H7 (cell line): ENCODE results near the gene CNOT2. TPM values are rescaled to one million over a fixed set of nuclear protein-coding genes. Genes with fewer than 3 reads are reported as not detected.

Source experiments
- DNase-seq: peaks from one replicate; pipeline ENCODE4 v3.0.0; 2012
- H3K27me3 ChIP-seq: 2 replicates; pipeline ENCODE4 v1.6.0; 2011; ENCODE audit warnings: mild to moderate bottlenecking, low read length; ENCODE audit not compliant: control insufficient read depth, insufficient read depth
- H3K36me3 ChIP-seq: replicated peaks from 2 replicates; pipeline ENCODE4 v1.5.1; 2011; ENCODE audit warnings: low read length; ENCODE audit not compliant: control insufficient read depth, insufficient read depth
- H3K4me3 ChIP-seq: 2 replicates; pipeline ENCODE4 v1.5.1; 2011; ENCODE audit warnings: low read depth, mild to moderate bottlenecking, control low read depth, low read length, moderate library complexity; ENCODE audit not compliant: insufficient read depth
- total RNA-seq: library from RNA; depleted of rRNA; stranded (reverse); fragments of >200 nt; shearing (Covaris generic); gene quantifications from 2 replicates; pipeline ENCODE4 v1.2.3, GENCODE V29; 2014; rRNA removed

The CNOT2 gene, protein sequence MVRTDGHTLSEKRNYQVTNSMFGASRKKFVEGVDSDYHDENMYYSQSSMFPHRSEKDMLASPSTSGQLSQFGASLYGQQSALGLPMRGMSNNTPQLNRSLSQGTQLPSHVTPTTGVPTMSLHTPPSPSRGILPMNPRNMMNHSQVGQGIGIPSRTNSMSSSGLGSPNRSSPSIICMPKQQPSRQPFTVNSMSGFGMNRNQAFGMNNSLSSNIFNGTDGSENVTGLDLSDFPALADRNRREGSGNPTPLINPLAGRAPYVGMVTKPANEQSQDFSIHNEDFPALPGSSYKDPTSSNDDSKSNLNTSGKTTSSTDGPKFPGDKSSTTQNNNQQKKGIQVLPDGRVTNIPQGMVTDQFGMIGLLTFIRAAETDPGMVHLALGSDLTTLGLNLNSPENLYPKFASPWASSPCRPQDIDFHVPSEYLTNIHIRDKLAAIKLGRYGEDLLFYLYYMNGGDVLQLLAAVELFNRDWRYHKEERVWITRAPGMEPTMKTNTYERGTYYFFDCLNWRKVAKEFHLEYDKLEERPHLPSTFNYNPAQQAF
- 83.3 and 104 TPM in 2 replicates for total RNA-seq

- peaks cover 6% of the 10 kb centered on the region for H3K36me3 ChIP-seq
- H3K27me3 ChIP-seq, result no peaks in the 10 kb centered on the region
- peak within 1 kb of the TSS; percentile 97 for H3K4me3 ChIP-seq
- peak; percentile 85 for DNase-seq
These were observed at the start of gene CNOT2 for GRCh38 chr12:70242695-70243509. Gene CNOT2 (plus strand): TSS chr12:70243433. CDS start chr12:70278227, 34,794 bp downstream.

GRCh38 chr12:70194076-70194475 is 49.2 kb upstream of the CNOT2 start:
- Histone ChIP-seq H3K36me3 (no peaks in the 10 kb centered on the region), H3K27me3 (no peaks in the 10 kb centered on the region), H3K4me3 (no peak overlapping the region)
- DNase-seq, result no peak

- no peak for DNase-seq
These were observed 46.4 kb upstream of the CNOT2 start for GRCh38 chr12:70196811-70197281.

DNA sequence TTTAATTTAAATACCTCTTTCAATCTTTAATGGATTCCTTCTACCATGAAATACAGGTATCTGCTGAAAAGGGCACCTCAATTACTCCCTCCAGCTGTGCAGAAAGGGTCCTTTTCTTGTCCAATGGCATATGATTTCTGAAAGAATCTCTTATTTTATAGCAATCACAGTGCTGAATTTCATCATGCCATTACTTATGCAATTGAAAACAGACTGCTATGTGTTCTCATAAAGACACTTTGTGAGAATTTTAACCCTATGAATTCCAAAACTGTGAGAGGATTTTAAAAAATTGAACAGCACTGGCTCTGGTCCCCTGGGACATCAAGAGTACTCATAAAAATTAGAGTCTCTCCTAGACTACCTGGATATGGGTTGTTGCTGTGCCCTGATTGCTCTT is 45.9 kb upstream of the CNOT2 start:
- no peak for DNase-seq
- no peaks in the 10 kb centered on the region for H3K36me3 ChIP-seq
- no peak overlapping the region for H3K4me3 ChIP-seq
- H3K27me3 ChIP-seq, result no peaks in the 10 kb centered on the region

More at GRCh38 chr12:70196811-70197281, 46.4 kb upstream of the CNOT2 start:
- H3K27me3 ChIP-seq, result no peaks in the 10 kb centered on the region
- H3K4me3 ChIP-seq, result no peak overlapping the region
- no peaks in the 10 kb centered on the region for H3K36me3 ChIP-seq

DNA sequence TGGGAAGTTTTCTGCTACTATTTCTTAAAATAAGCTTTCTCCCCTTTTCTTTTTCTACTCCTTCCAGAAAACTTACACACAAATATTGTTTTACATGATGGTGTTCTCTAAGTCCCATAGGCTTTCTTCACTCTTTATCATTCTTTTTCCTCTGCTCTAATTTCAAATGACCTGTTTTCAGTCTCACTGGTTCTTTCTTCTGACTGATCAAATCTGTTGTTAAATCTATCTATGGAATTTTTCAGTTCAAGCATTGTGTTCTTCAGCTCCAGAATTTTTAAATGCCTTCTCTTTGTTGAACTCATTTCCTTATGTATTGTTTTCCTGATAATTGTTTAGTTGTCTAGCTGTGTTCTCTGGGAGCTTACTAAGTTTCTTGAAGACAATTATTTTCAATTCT is 29.5 kb upstream of the CNOT2 start:
- H3K4me3 ChIP-seq, result no peak overlapping the region
- no peak for DNase-seq
- H3K27me3 ChIP-seq, result no peaks in the 10 kb centered on the region
- no peaks in the 10 kb centered on the region for H3K36me3 ChIP-seq

GRCh38 chr12:70214972-70215617 is 28.1 kb upstream of the CNOT2 start:
- DNase-seq, result no peak
- no peaks in the 10 kb centered on the region for H3K27me3 ChIP-seq
- H3K4me3 ChIP-seq, result no peak overlapping the region
- no peaks in the 10 kb centered on the region for H3K36me3 ChIP-seq

DNA sequence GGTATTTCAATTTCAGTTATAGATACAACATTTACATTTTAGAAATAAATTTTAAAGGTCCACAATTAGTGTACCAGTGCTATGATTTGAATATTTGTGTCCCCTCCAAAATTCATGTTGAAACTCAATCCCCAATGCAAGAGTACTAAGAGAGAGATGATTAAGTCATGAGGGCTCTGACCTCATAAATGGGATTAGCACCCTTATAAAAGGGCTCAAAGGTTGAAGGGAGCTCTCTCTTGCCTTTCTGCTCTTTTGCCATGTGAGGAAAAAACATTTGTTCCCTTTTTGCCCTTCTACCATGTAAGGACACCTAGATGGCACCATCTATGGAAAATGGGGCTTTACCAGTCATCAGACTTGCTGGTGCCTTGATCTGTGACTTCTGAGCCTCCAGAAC is 25.8 kb upstream of the CNOT2 start:
- no peaks in the 10 kb centered on the region for H3K36me3 ChIP-seq
- DNase-seq, result no peak
- H3K27me3 ChIP-seq, result no peaks in the 10 kb centered on the region
- H3K4me3 ChIP-seq, result no peak overlapping the region

- DNase-seq, result no peak
- Histone ChIP-seq H3K36me3 (no peaks in the 10 kb centered on the region), H3K27me3 (no peaks in the 10 kb centered on the region), H3K4me3 (no peak overlapping the region)
These were observed 21.6 kb upstream of the CNOT2 start for GRCh38 chr12:70221626-70222025.

DNA sequence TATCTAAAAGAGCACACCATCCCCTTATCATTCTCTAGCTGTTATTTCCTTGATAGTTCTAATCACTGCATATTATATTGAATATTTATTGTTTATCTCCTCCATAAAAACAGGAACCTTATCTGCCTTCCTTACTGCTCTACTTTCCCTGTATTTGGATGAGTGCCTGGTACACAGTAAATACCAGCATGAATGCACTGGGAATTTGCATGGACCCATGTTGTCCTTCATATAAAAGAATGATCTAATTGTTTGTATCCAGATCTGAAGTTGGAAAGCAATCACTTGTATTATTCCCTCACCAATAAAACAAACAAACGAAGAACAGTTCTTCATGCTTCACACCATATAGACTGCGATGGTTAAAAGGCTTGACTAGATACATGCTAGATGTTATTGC is 15.3 kb upstream of the CNOT2 start:
- Histone ChIP-seq H3K4me3 (no peak overlapping the region), H3K27me3 (no peaks in the 10 kb centered on the region), H3K36me3 (no peaks in the 10 kb centered on the region)
- DNase-seq, result no peak

GRCh38 chr12:70230934-70231606 is 12.2 kb upstream of the CNOT2 start:
- H3K27me3 ChIP-seq, result no peaks in the 10 kb centered on the region
- H3K36me3 ChIP-seq, result no peaks in the 10 kb centered on the region
- DNase-seq, result no peak
- H3K4me3 ChIP-seq, result no peak overlapping the region

GRCh38 chr12:70236990-70237389 is 6.2 kb upstream of the CNOT2 start:
- DNase-seq, result no peak
- no peaks in the 10 kb centered on the region for H3K27me3 ChIP-seq
- peaks cover 6% of the 10 kb centered on the region for H3K36me3 ChIP-seq

GRCh38 chr12:70240673-70241072 is 2.6 kb upstream of the CNOT2 start:
- H3K4me3 ChIP-seq, result no peak overlapping the region
- no peaks in the 10 kb centered on the region for H3K27me3 ChIP-seq
- peaks cover 6% of the 10 kb centered on the region for H3K36me3 ChIP-seq
- no peak for DNase-seq

More at GRCh38 chr12:70236990-70237389, 6.2 kb upstream of the CNOT2 start:
- H3K4me3 ChIP-seq, result no peak overlapping the region

DNA sequence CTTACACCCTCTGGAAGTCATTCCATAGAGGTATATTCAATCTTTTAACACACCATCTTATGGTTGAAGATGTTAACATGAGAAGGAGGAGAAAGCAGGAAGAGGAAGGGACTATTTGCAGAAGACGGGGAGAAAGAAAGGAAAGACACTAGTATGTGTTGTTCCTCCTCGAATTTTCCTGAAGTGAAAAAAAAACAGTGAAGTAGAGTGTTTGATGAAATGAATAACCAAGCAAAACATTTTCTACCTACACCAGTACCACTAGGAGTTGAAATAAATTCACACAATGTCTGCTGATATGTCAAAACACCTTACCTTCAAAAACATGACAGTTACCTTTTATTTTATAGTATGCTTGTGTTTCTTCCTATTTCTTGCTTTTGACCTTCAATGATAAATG is 1.4 kb upstream of the CNOT2 start:
- DNase-seq, result no peak
- H3K27me3 ChIP-seq, result no peaks in the 10 kb centered on the region
- H3K4me3 ChIP-seq, result no peak overlapping the region
- H3K36me3 ChIP-seq, result peaks cover 6% of the 10 kb centered on the region
